CD4-positive, alpha-beta T cell treated with Interferon alpha-2 for 1 hour (primary cell): ENCODE measurements around the gene CCDC14.
"Not testable (repeated sequence)": the region's sequence is repeated elsewhere in the genome, so short reads cannot be mapped to it uniquely, and the experiment has no call there.

Experiments
- DNase-seq, 2 donors: peaks; one replicate each; pipeline ENCODE4 v3.0.0-alpha.2; 2020 to 2022

CCDC14 gene

GRCh38 chr3:123966799-123967198 lies 5.8 kb upstream of the CCDC14 start:
- DNase-seq = not testable (repeated sequence)

GRCh38 chr3:123964793-123965192 lies 3.8 kb upstream of the CCDC14 start:
- DNase-seq = not testable (repeated sequence)

- DNase-seq = no peak
These were observed 453 bp upstream of the CCDC14 start for GRCh38 chr3:123961508-123961856.

- DNase-seq = no peak
These were observed 7.3 kb downstream of the CCDC14 start for GRCh38 chr3:123953735-123954134.

GRCh38 chr3:123952844-123953520 lies 8.0 kb downstream of the CCDC14 start:
- DNase-seq = no peak

- no peak for DNase-seq
These were observed 9.2 kb downstream of the CCDC14 start for GRCh38 chr3:123951522-123952447.

GRCh38 chr3:123949641-123950040 lies 11.4 kb downstream of the CCDC14 start:
- DNase-seq = no peak

- DNase-seq = no peak
These were observed 12.6 kb downstream of the CCDC14 start for GRCh38 chr3:123948449-123948848.

GRCh38 chr3:123947482-123947881 lies 13.5 kb downstream of the CCDC14 start:
- no peak for DNase-seq

- DNase-seq = no peak
These were observed 19.5 kb downstream of the CCDC14 start for GRCh38 chr3:123941542-123941941.

- DNase-seq = no peak
These were observed 19.9 kb downstream of the CCDC14 start for GRCh38 chr3:123941121-123941520.

GRCh38 chr3:123939706-123940105 lies 21.3 kb downstream of the CCDC14 start:
- DNase-seq = no peak

GRCh38 chr3:123936400-123936799 lies 24.6 kb downstream of the CCDC14 start:
- DNase-seq = no peak

GRCh38 chr3:123935830-123936229 lies 25.2 kb downstream of the CCDC14 start:
- DNase-seq = no peak

- DNase-seq = no peak
These were observed 26.8 kb downstream of the CCDC14 start for GRCh38 chr3:123934250-123934649.

GRCh38 chr3:123930445-123930844 lies 30.6 kb downstream of the CCDC14 start:
- no peak for DNase-seq

GRCh38 chr3:123929325-123929724 lies 31.7 kb downstream of the CCDC14 start:
- no peak for DNase-seq

- DNase-seq = no peak
These were observed 34.6 kb downstream of the CCDC14 start for GRCh38 chr3:123926396-123926795.

GRCh38 chr3:123920868-123921267 lies 40.2 kb downstream of the CCDC14 start:
- DNase-seq = no peak

GRCh38 chr3:123920383-123920782 lies 40.6 kb downstream of the CCDC14 start:
- DNase-seq = no peak

GRCh38 chr3:123919353-123919752 lies 41.7 kb downstream of the CCDC14 start:
- no peak for DNase-seq

- no peak for DNase-seq
These were observed 46.2 kb downstream of the CCDC14 start for GRCh38 chr3:123914829-123915228.

GRCh38 chr3:123909785-123910184 lies 51.2 kb downstream of the CCDC14 start:
- DNase-seq = no peak

GRCh38 chr3:123907720-123908119 lies 53.3 kb downstream of the CCDC14 start:
- DNase-seq = no peak
